Measurements from ENCODE around the gene SESN3. TPM values are rescaled to one million over a fixed set of nuclear protein-coding genes. Genes with fewer than 3 reads are reported as not detected.

The SESN3 gene
- total RNA-seq, 1 donor from 2014 or later = 4.7 TPM

DNA sequence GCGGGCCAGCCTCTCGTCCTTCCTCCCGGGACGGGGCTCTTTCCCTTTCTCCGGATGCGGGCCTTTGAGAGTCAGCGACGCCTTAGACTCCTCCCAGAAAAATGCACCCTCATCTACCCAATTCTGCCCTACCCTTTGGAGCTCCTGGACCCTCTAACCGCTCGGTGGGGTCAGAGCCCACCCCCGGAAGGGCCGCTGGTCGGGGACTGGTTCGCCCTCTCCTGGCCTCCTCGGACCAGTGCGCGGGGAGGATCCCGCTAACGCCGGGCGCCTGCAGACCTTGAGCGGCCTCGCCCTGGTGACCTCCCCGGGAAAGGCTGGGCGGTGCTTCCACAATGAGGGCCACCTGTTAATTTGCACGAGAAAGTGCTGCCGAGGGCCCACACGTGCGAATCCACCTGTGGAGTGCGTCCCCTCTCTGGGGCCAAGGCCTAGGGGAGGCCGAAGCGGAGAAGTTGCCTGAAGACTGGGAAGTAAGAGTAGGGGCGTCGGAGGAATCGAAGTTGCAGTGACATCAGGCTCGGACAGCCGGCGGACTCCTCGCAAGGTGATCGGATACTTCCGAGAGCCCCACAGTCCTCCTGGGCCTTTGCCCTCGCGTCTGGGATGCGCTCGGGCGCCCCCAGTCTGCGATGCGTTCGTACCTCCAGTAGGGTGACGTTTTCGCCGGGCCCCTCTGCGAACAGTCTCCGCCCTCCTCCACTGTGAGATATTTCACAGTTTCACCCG, 79.9 kb downstream of the SESN3 start:
- TF ChIP-seq, protein P1, sequence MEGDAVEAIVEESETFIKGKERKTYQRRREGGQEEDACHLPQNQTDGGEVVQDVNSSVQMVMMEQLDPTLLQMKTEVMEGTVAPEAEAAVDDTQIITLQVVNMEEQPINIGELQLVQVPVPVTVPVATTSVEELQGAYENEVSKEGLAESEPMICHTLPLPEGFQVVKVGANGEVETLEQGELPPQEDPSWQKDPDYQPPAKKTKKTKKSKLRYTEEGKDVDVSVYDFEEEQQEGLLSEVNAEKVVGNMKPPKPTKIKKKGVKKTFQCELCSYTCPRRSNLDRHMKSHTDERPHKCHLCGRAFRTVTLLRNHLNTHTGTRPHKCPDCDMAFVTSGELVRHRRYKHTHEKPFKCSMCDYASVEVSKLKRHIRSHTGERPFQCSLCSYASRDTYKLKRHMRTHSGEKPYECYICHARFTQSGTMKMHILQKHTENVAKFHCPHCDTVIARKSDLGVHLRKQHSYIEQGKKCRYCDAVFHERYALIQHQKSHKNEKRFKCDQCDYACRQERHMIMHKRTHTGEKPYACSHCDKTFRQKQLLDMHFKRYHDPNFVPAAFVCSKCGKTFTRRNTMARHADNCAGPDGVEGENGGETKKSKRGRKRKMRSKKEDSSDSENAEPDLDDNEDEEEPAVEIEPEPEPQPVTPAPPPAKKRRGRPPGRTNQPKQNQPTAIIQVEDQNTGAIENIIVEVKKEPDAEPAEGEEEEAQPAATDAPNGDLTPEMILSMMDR (IDR thresholded peaks at IDR 0.05; ENCODE audit: insufficient read depth, low read length, poor library complexity, severe bottlenecking) = peak; percentile 85
- Histone ChIP-seq H3K27me3 (ENCODE audit: control insufficient read depth, insufficient read depth, low read length) (no peaks in the 10 kb centered on the region), H3K4me3 (ENCODE audit: low read depth, low read length) (peak overlapping the region; percentile 38), H3K36me3 (ENCODE audit: control insufficient read depth, insufficient read depth, low read length) (no peaks in the 10 kb centered on the region)
- peak; percentile 41 for DNase-seq (ENCODE audit: low read depth)

- Histone ChIP-seq H3K4me3 (ENCODE audit: low read depth, low read length) (no peak overlapping the region), H3K36me3 (ENCODE audit: control insufficient read depth, insufficient read depth, low read length) (no peaks in the 10 kb centered on the region), H3K27me3 (ENCODE audit: control insufficient read depth, insufficient read depth, low read length) (no peaks in the 10 kb centered on the region)
- TF ChIP-seq, protein P1 (IDR thresholded peaks at IDR 0.05; ENCODE audit: insufficient read depth, low read length, poor library complexity, severe bottlenecking) = no peak
- DNase-seq (ENCODE audit: low read depth) = peak; percentile 50
These were observed 81.2 kb downstream of the SESN3 start for GRCh38 chr11:95149651-95150364.

DNA sequence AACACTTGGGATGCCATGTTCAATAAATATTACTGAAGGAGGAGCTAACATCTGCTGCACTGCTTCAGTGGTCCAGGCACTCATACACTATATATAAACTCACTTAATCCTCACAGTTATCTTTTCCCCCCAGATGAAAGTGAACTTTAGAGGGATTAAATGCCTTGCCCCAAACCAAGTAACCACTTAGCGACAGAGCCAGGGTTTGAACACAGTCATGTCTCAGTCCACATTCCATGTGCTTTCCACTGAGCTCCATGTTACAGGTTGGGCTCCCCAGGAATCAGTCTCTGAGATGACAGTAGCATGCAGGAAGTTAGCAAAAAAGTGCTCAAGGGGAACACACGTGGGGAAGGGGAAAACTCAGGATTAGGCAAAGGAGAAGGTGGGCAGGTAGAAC, 82.1 kb downstream of the SESN3 start:
- TF ChIP-seq, protein P1 (IDR thresholded peaks at IDR 0.05; ENCODE audit: insufficient read depth, low read length, poor library complexity, severe bottlenecking) = no peak
- no peak for DNase-seq (ENCODE audit: low read depth)

DNA sequence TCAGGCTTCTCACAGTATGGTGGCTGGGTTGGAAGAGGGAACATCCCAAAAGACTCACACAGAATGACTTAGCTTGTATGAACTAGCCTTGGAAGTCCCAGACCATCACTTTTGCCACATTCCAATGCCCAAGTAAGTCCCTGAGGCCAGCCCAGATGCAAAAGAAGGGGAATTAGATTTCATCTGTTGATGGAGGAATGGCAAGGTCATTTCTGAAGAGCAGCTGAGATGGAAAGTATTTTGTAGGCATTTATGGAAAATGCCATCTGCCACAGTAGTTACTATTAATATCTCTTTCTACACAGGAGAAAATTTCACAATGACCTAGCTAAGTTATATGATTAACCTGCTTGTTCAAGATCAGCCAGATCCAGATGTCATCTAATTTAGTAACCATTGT, 82.6 kb downstream of the SESN3 start:
- TF ChIP-seq, protein P1 (IDR thresholded peaks at IDR 0.05; ENCODE audit: insufficient read depth, low read length, poor library complexity, severe bottlenecking) = no peak
- Histone ChIP-seq H3K4me3 (ENCODE audit: low read depth, low read length) (no peak overlapping the region), H3K36me3 (ENCODE audit: control insufficient read depth, insufficient read depth, low read length) (no peaks in the 10 kb centered on the region), H3K27me3 (ENCODE audit: control insufficient read depth, insufficient read depth, low read length) (no peaks in the 10 kb centered on the region)
- DNase-seq (ENCODE audit: low read depth) = no peak

More for the DNA sequence above, 82.1 kb downstream of the SESN3 start:
- no peaks in the 10 kb centered on the region for H3K36me3 ChIP-seq (ENCODE audit: control insufficient read depth, insufficient read depth, low read length)
- no peaks in the 10 kb centered on the region for H3K27me3 ChIP-seq (ENCODE audit: control insufficient read depth, insufficient read depth, low read length)
- H3K4me3 ChIP-seq (ENCODE audit: low read depth, low read length) = no peak overlapping the region

- TF ChIP-seq, protein P1 (IDR thresholded peaks at IDR 0.05; ENCODE audit: insufficient read depth, low read length, poor library complexity, severe bottlenecking) = no peak
- Histone ChIP-seq H3K4me3 (ENCODE audit: low read depth, low read length) (no peak overlapping the region), H3K27me3 (ENCODE audit: control insufficient read depth, insufficient read depth, low read length) (no peaks in the 10 kb centered on the region), H3K36me3 (ENCODE audit: control insufficient read depth, insufficient read depth, low read length) (no peaks in the 10 kb centered on the region)
- DNase-seq (ENCODE audit: low read depth) = peak; percentile 55
These were observed 83.6 kb downstream of the SESN3 start for GRCh38 chr11:95147364-95147905.
